WERI-Rb-1 (cell line): ENCODE results near the gene SLC38A2.

ENCODE experiments used
- DNase-seq: peaks from one replicate; pipeline ENCODE4 v3.0.0-alpha.2; 2020
- H3K27ac ChIP-seq: fragments of 250-450 bp; sonication (Bioruptor Pico); 2 replicates; pipeline ENCODE4 v1.5.1; 2020; ENCODE audit warnings: mild to moderate bottlenecking, moderate library complexity
- H3K27me3 ChIP-seq: fragments of 250-450 bp; sonication (Bioruptor Pico); 2 replicates; pipeline ENCODE4 v1.5.1; 2021; ENCODE audit warnings: mild to moderate bottlenecking, low read depth, moderate library complexity; ENCODE audit not compliant: insufficient read depth, severe bottlenecking
- H3K36me3 ChIP-seq: fragments of 250-450 bp; sonication (Bioruptor Pico); 2 replicates; pipeline ENCODE4 v1.5.1; 2020; ENCODE audit warnings: mild to moderate bottlenecking, moderate library complexity
- H3K4me3 ChIP-seq: 2 replicates; pipeline ENCODE4 v1.5.1; 2011; ENCODE audit warnings: low read depth, mild to moderate bottlenecking, control low read depth, low read length
- H3K9me3 ChIP-seq: fragments of 250-450 bp; sonication (Bioruptor Pico); 2 replicates; pipeline ENCODE4 v1.5.1; 2021; ENCODE audit warnings: mild to moderate bottlenecking, moderate library complexity; ENCODE audit not compliant: severe bottlenecking
- TF ChIP-seq, protein P1 (sequence below): IDR thresholded peaks from 2 replicates; pipeline ENCODE4 v1.5.1; 2011; ENCODE audit warnings: low read depth, mild to moderate bottlenecking, control low read depth, inconsistent platforms, low read length

SLC38A2 gene

DNA sequence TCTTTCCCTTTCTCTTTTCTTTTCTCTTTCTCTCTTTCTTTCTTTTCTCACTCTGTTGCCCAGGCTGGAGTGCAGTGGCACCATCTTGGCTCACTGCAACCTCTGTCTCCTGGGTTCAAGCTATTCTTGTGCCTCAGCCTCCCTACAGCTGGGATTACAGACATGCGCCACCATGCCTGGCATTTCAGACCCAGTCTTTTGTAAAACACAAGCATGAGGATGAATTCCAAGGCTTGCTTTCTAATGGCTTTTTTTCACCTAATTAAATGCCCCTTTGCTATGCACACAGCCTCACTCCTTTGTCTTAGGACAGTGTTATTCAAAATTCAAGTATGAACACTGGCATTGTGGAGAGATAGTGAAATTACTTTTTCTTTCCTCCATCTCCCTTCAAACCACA, 6.0 kb upstream of the SLC38A2 start:
- H3K36me3 ChIP-seq, result no peaks in the 10 kb centered on the region
- no peaks in the 10 kb centered on the region for H3K9me3 ChIP-seq
- TF ChIP-seq, protein P1, sequence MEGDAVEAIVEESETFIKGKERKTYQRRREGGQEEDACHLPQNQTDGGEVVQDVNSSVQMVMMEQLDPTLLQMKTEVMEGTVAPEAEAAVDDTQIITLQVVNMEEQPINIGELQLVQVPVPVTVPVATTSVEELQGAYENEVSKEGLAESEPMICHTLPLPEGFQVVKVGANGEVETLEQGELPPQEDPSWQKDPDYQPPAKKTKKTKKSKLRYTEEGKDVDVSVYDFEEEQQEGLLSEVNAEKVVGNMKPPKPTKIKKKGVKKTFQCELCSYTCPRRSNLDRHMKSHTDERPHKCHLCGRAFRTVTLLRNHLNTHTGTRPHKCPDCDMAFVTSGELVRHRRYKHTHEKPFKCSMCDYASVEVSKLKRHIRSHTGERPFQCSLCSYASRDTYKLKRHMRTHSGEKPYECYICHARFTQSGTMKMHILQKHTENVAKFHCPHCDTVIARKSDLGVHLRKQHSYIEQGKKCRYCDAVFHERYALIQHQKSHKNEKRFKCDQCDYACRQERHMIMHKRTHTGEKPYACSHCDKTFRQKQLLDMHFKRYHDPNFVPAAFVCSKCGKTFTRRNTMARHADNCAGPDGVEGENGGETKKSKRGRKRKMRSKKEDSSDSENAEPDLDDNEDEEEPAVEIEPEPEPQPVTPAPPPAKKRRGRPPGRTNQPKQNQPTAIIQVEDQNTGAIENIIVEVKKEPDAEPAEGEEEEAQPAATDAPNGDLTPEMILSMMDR, result no peak
- no peak overlapping the region for H3K4me3 ChIP-seq
- DNase-seq, result no peak
- H3K27ac ChIP-seq, result no peak overlapping the region
- no peaks in the 10 kb centered on the region for H3K27me3 ChIP-seq

DNA sequence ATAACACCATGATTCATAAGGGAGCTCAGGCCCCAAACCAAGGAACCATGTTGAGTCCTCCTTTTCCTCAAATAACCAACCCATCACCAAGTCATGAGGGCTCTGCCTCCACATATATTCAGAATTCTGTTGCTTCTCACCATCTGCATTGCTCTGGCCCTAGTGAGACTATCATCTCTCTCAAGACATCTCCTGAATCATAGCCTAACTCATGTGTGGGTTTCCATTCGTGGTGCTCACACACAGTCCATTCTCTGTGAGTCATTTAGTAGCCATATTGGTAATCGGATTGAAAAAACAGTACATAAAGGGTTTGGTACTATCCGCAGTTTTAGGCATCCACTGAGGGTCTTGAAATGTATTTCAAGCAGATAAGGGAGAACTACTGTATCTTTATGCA, 5.1 kb upstream of the SLC38A2 start:
- H3K36me3 ChIP-seq, result no peaks in the 10 kb centered on the region
- no peak for DNase-seq
- H3K4me3 ChIP-seq, result no peak overlapping the region
- TF ChIP-seq, protein P1, result no peak
- H3K9me3 ChIP-seq, result no peaks in the 10 kb centered on the region
- no peak overlapping the region for H3K27ac ChIP-seq
- H3K27me3 ChIP-seq, result no peaks in the 10 kb centered on the region

DNA sequence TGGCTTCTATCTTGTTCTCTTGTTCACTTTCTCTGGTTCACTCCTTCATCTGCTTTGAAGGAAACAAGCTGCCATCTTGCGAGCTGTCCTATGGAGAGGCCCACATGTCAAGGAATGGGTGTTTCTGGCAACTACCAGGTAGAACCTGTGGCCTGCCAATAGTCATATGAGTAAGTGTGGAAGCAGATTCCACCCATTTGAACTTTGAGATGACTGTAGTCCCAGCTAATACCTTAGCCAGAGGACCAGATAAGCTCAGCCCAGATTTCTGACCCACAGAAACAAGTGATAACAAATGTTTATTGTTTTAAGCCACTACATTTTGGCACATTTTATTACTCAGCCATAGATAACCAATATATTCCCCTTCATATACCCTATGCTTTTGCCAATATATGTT, 4.0 kb upstream of the SLC38A2 start:
- no peaks in the 10 kb centered on the region for H3K27me3 ChIP-seq
- no peak for DNase-seq
- H3K9me3 ChIP-seq, result no peaks in the 10 kb centered on the region
- no peak overlapping the region for H3K4me3 ChIP-seq
- TF ChIP-seq, protein P1, result no peak
- no peak overlapping the region for H3K27ac ChIP-seq
- H3K36me3 ChIP-seq, result peaks cover 10% of the 10 kb centered on the region

DNA sequence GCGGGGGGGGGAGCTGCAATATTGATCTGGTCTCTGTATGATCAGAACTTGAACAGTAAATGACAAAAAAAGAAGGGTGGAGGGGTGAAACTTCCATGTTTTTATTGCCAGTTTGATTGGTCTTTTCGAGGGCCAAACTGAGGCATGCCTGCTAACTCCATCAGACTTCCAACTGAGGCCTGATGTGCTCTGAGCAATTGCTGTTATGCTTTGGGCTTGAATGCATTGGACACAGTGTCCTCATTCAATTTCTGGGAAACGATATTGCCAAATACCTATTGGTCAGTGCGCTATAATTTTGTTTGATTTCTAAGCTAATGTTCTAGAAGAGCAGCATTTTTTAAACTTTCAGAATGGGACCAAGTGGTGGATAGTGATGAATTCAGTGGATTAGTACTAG, 2.1 kb upstream of the SLC38A2 start:
- no peaks in the 10 kb centered on the region for H3K27me3 ChIP-seq
- DNase-seq, result no peak
- no peaks in the 10 kb centered on the region for H3K9me3 ChIP-seq
- TF ChIP-seq, protein P1, result no peak
- H3K27ac ChIP-seq, result no peak overlapping the region
- peaks cover 27% of the 10 kb centered on the region for H3K36me3 ChIP-seq
- H3K4me3 ChIP-seq, result no peak overlapping the region

DNA sequence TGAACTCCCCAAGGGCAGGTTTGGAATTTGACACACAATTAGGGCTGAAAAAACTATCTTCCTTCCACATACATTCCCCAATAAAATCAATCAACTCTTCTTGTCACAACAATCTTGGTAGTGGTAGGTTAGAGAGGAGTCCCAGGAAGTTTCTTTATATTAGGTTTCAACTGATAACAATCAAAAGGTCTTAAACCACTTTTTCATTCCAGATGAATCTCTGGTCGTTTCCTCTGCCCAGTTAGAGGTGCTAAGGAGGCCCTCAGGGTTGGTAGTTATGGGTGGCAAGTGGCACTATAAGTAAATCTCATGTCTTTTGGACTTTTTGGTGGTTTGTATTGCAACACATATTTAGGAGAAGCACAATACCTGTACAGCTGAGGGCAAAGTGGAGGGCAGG, 1.7 kb upstream of the SLC38A2 start:
- TF ChIP-seq, protein P1, result no peak
- H3K4me3 ChIP-seq, result peak overlapping the region; percentile 69; the same call in 1 of the 2 replicates
- no peaks in the 10 kb centered on the region for H3K9me3 ChIP-seq
- no peaks in the 10 kb centered on the region for H3K27me3 ChIP-seq
- H3K36me3 ChIP-seq, result peaks cover 31% of the 10 kb centered on the region
- H3K27ac ChIP-seq, result no peak overlapping the region
- DNase-seq, result no peak
